MM.1S (cell line): ENCODE data around the gene CCR9.

Experiments
- DNase-seq: peaks from one replicate; pipeline ENCODE4 v3.0.0-alpha.2; 2015
- H2AFZ ChIP-seq: fragments of 300-600 bp; sonication (generic); 2 replicates; pipeline ENCODE4 v1.6.0; 2016; ENCODE audit warnings: antibody characterized with exemption, low read length
- H3F3A ChIP-seq: fragments of 300-600 bp; sonication (generic); 2 replicates; pipeline ENCODE4 v1.6.1; 2016; ENCODE audit warnings: mild to moderate bottlenecking, antibody characterized with exemption, low read length, moderate library complexity, mixed read lengths; ENCODE audit not compliant: insufficient read depth
- H3K27ac ChIP-seq: fragments of 300-600 bp; sonication (generic); 2 replicates; pipeline ENCODE4 v1.5.1; 2016; ENCODE audit warnings: mild to moderate bottlenecking, low read length
- H3K27me3 ChIP-seq: fragments of 300-600 bp; sonication (generic); replicated peaks from 2 replicates; pipeline ENCODE4 v1.6.0; 2016; ENCODE audit warnings: low read length; ENCODE audit not compliant: insufficient read depth
- H3K36me3 ChIP-seq: fragments of 300-600 bp; sonication (generic); replicated peaks from 2 replicates; pipeline ENCODE4 v1.6.1; 2016; ENCODE audit warnings: mild to moderate bottlenecking, low read length, mixed read lengths; ENCODE audit not compliant: insufficient read depth
- H3K4me1 ChIP-seq: fragments of 300-600 bp; sonication (generic); 2 replicates; pipeline ENCODE4 v1.6.1; 2016; ENCODE audit warnings: low read length, mixed read lengths
- H3K4me2 ChIP-seq: fragments of 300-600 bp; sonication (generic); 2 replicates; pipeline ENCODE4 v1.6.0; 2016; ENCODE audit warnings: low read depth, low read length
- H3K4me3 ChIP-seq: fragments of 300-600 bp; sonication (generic); 2 replicates; pipeline ENCODE4 v1.5.1; 2016; ENCODE audit warnings: low read length, mixed read lengths
- H3K79me2 ChIP-seq: fragments of 300-600 bp; sonication (generic); 2 replicates; pipeline ENCODE4 v1.6.1; 2016; ENCODE audit warnings: mixed run types, low read length, mixed read lengths
- H3K9ac ChIP-seq: fragments of 300-600 bp; sonication (generic); 2 replicates; pipeline ENCODE4 v1.6.1; 2016; ENCODE audit warnings: low read length, mixed read lengths
- H3K9me2 ChIP-seq: fragments of 300-600 bp; sonication (generic); replicated peaks from 2 replicates; pipeline ENCODE4 v1.6.1; 2016; ENCODE audit warnings: mild to moderate bottlenecking, low read length, mixed read lengths; ENCODE audit not compliant: insufficient read depth
- H3K9me3 ChIP-seq: fragments of 300-600 bp; sonication (generic); replicated peaks from 2 replicates; pipeline ENCODE4 v1.6.1; 2016; ENCODE audit warnings: mild to moderate bottlenecking, low read length, mixed read lengths; ENCODE audit not compliant: insufficient read depth
- H4K20me1 ChIP-seq: fragments of 300-600 bp; sonication (generic); 2 replicates; pipeline ENCODE4 v1.6.1; 2016; ENCODE audit warnings: mild to moderate bottlenecking, low read length, moderate library complexity, mixed read lengths; ENCODE audit not compliant: insufficient read depth
- CTCF ChIP-seq: fragments of 300-600 bp; sonication (generic); IDR thresholded peaks from 2 replicates; pipeline ENCODE4 v1.5.1; 2016; ENCODE audit warnings: antibody characterized with exemption, low read length, mixed read lengths
- EZH2 ChIP-seq: fragments of 300-600 bp; sonication (generic); optimal IDR thresholded peaks from 2 replicates; pipeline ENCODE3; 2017; ENCODE audit warnings: low read depth, mild to moderate bottlenecking, antibody characterized with exemption, low read length, mixed read lengths
- EZH2phosphoT487 ChIP-seq: fragments of 300-600 bp; sonication (generic); IDR thresholded peaks from 2 replicates; pipeline ENCODE4 v1.6.1; 2018; ENCODE audit warnings: antibody characterized with exemption, low read length

The CCR9 gene

GRCh38 chr3:45874677-45875346, 11.5 kb upstream of the CCR9 start:
- Histone ChIP-seq H3K27ac (peak overlapping the region; percentile 15; the same call in 1 of the 2 replicates), H3K4me3 (no peak overlapping the region), H3K4me1 (peaks cover 60% of the 10 kb centered on the region), H4K20me1 (no peaks in the 10 kb centered on the region), H3K9ac (no peak overlapping the region), H3F3A (peaks cover 19% of the 10 kb centered on the region), H3K9me2 (no peaks in the 10 kb centered on the region), H3K9me3 (no peaks in the 10 kb centered on the region), H3K4me2 (peak overlapping the region; percentile 20; the same call in 1 of the 2 replicates), H3K79me2 (no peaks in the 10 kb centered on the region), H3K27me3 (no peaks in the 10 kb centered on the region), H2AFZ (no peak overlapping the region), H3K36me3 (no peaks in the 10 kb centered on the region)
- no peak for TF ChIP-seq EZH2
- TF ChIP-seq CTCF, result no peak
- TF ChIP-seq EZH2phosphoT487, result no peak
- peak; percentile 37 for DNase-seq

- Histone ChIP-seq H3K27ac (no peak overlapping the region), H3K4me2 (peak overlapping the region; percentile 2; the same call in 1 of the 2 replicates), H3K9me2 (no peaks in the 10 kb centered on the region), H3K36me3 (no peaks in the 10 kb centered on the region), H3K4me3 (no peak overlapping the region), H3K27me3 (no peaks in the 10 kb centered on the region), H3K79me2 (no peaks in the 10 kb centered on the region), H3K4me1 (peaks cover 50% of the 10 kb centered on the region), H3F3A (peaks cover 6% of the 10 kb centered on the region), H4K20me1 (no peaks in the 10 kb centered on the region), H3K9ac (no peak overlapping the region), H3K9me3 (no peaks in the 10 kb centered on the region), H2AFZ (no peak overlapping the region)
- peak; percentile 48 for DNase-seq
- TF ChIP-seq CTCF, result no peak
Measured at GRCh38 chr3:45878124-45878523, 8.2 kb upstream of the CCR9 start.

- H3K4me2 ChIP-seq, result no peak overlapping the region
- H3K4me1 ChIP-seq, result peaks cover 36% of the 10 kb centered on the region
- no peaks in the 10 kb centered on the region for H3K9me2 ChIP-seq
- no peak overlapping the region for H2AFZ ChIP-seq
- TF ChIP-seq CTCF, result no peak
- TF ChIP-seq EZH2, result no peak
- no peak for TF ChIP-seq EZH2phosphoT487
- no peaks in the 10 kb centered on the region for H3K9me3 ChIP-seq
- H3K36me3 ChIP-seq, result no peaks in the 10 kb centered on the region
- no peaks in the 10 kb centered on the region for H3K27me3 ChIP-seq
- H3K79me2 ChIP-seq, result no peaks in the 10 kb centered on the region
- H4K20me1 ChIP-seq, result no peaks in the 10 kb centered on the region
- H3K9ac ChIP-seq, result no peak overlapping the region
- no peak overlapping the region for H3K4me3 ChIP-seq
- no peak overlapping the region for H3K27ac ChIP-seq
- H3F3A ChIP-seq, result peaks cover 2% of the 10 kb centered on the region
- DNase-seq, result no peak
Measured at GRCh38 chr3:45880725-45881077, 5.6 kb upstream of the CCR9 start.
